Stimulated activated naive CD8-positive, alpha-beta T cell treated with anti-CD3 and anti-CD28 coated beads, Interleukin-15, Interleukin-2, amounts not matched to agents 100 ng/mL and 50 ng/mL, for 24 hours (primary cell): ENCODE results near the gene IER5.

Experiments
- H3K27ac Mint-ChIP-seq: one replicate; pipeline ENCODE4 v1.8.0; 2021; ENCODE audit warnings: mild to moderate bottlenecking, mixed read lengths
- H3K27me3 Mint-ChIP-seq: one replicate; pipeline ENCODE4 v1.8.0; 2021; ENCODE audit warnings: mixed read lengths
- H3K36me3 Mint-ChIP-seq: one replicate; pipeline ENCODE4 v1.8.0; 2021; ENCODE audit warnings: low read depth, mixed read lengths
- H3K4me1 Mint-ChIP-seq: one replicate; pipeline ENCODE4 v1.8.0; 2021; ENCODE audit warnings: low read depth, mixed read lengths
- H3K4me3 Mint-ChIP-seq: one replicate; pipeline ENCODE4 v1.8.0; 2021; ENCODE audit warnings: mild to moderate bottlenecking, mixed read lengths
- H3K9me3 Mint-ChIP-seq: one replicate; pipeline ENCODE4 v1.8.0; 2021; ENCODE audit warnings: mixed read lengths

IER5 gene

GRCh38 chr1:181087400-181087901, 1.0 kb upstream of the IER5 start:
- H3K27me3 Mint-ChIP-seq = no peaks in the 10 kb centered on the region
- H3K9me3 Mint-ChIP-seq = no peaks in the 10 kb centered on the region
- peak overlapping the region; percentile 98 for H3K27ac Mint-ChIP-seq
- H3K4me3 Mint-ChIP-seq = peak overlapping the region; percentile 95
- H3K36me3 Mint-ChIP-seq = peaks cover 35% of the 10 kb centered on the region
- H3K4me1 Mint-ChIP-seq = peaks cover 44% of the 10 kb centered on the region

GRCh38 chr1:181089017-181089675, 646 bp downstream of the IER5 start:
- H3K4me1 Mint-ChIP-seq = peaks cover 52% of the 10 kb centered on the region

GRCh38 chr1:181089676-181090544, 1.4 kb downstream of the IER5 start:
- H3K36me3 Mint-ChIP-seq = peaks cover 57% of the 10 kb centered on the region
- H3K9me3 Mint-ChIP-seq = no peaks in the 10 kb centered on the region
- H3K4me1 Mint-ChIP-seq = peaks cover 52% of the 10 kb centered on the region
- peak overlapping the region; percentile 100 for H3K4me3 Mint-ChIP-seq
- peak overlapping the region; percentile 99 for H3K27ac Mint-ChIP-seq
- H3K27me3 Mint-ChIP-seq = no peaks in the 10 kb centered on the region

More at GRCh38 chr1:181089017-181089675, 646 bp downstream of the IER5 start:
- Mint-ChIP-seq H3K36me3 (peaks cover 50% of the 10 kb centered on the region), H3K27me3 (no peaks in the 10 kb centered on the region), H3K27ac (peak overlapping the region; percentile 99), H3K4me3 (peak overlapping the region; percentile 100), H3K9me3 (no peaks in the 10 kb centered on the region)

- Mint-ChIP-seq H3K27ac (peak overlapping the region; percentile 99), H3K27me3 (no peaks in the 10 kb centered on the region), H3K36me3 (peaks cover 62% of the 10 kb centered on the region), H3K9me3 (no peaks in the 10 kb centered on the region), H3K4me1 (peaks cover 56% of the 10 kb centered on the region), H3K4me3 (peak overlapping the region; percentile 100)
These were observed 2.2 kb downstream of the IER5 start for GRCh38 chr1:181090641-181091126.

GRCh38 chr1:181091309-181092040, 3.0 kb downstream of the IER5 start:
- H3K27ac Mint-ChIP-seq = peak overlapping the region; percentile 99
- peaks cover 67% of the 10 kb centered on the region for H3K36me3 Mint-ChIP-seq
- H3K4me3 Mint-ChIP-seq = peak overlapping the region; percentile 100
- peaks cover 63% of the 10 kb centered on the region for H3K4me1 Mint-ChIP-seq
- no peaks in the 10 kb centered on the region for H3K27me3 Mint-ChIP-seq
- H3K9me3 Mint-ChIP-seq = no peaks in the 10 kb centered on the region

- Mint-ChIP-seq H3K27ac (peak overlapping the region; percentile 69), H3K36me3 (peaks cover 67% of the 10 kb centered on the region), H3K9me3 (no peaks in the 10 kb centered on the region), H3K27me3 (no peaks in the 10 kb centered on the region), H3K4me3 (peak overlapping the region; percentile 100), H3K4me1 (peaks cover 65% of the 10 kb centered on the region)
These were observed 3.6 kb downstream of the IER5 start for GRCh38 chr1:181092056-181092455.

GRCh38 chr1:181092883-181093458, 4.5 kb downstream of the IER5 start:
- peak overlapping the region; percentile 67 for H3K4me3 Mint-ChIP-seq
- H3K9me3 Mint-ChIP-seq = no peaks in the 10 kb centered on the region
- H3K27me3 Mint-ChIP-seq = no peaks in the 10 kb centered on the region
- peaks cover 67% of the 10 kb centered on the region for H3K36me3 Mint-ChIP-seq
- H3K27ac Mint-ChIP-seq = no peak overlapping the region
- peaks cover 65% of the 10 kb centered on the region for H3K4me1 Mint-ChIP-seq

GRCh38 chr1:181094416-181095212, 6.1 kb downstream of the IER5 start:
- Mint-ChIP-seq H3K4me1 (peaks cover 78% of the 10 kb centered on the region), H3K27ac (no peak overlapping the region), H3K9me3 (no peaks in the 10 kb centered on the region), H3K4me3 (no peak overlapping the region), H3K36me3 (peaks cover 60% of the 10 kb centered on the region), H3K27me3 (no peaks in the 10 kb centered on the region)

GRCh38 chr1:181095260-181095659, 6.8 kb downstream of the IER5 start:
- no peak overlapping the region for H3K27ac Mint-ChIP-seq
- peaks cover 84% of the 10 kb centered on the region for H3K4me1 Mint-ChIP-seq
- H3K27me3 Mint-ChIP-seq = no peaks in the 10 kb centered on the region
- peaks cover 54% of the 10 kb centered on the region for H3K36me3 Mint-ChIP-seq
- H3K4me3 Mint-ChIP-seq = no peak overlapping the region
- H3K9me3 Mint-ChIP-seq = no peaks in the 10 kb centered on the region

GRCh38 chr1:181095763-181096184, 7.3 kb downstream of the IER5 start:
- Mint-ChIP-seq H3K4me3 (no peak overlapping the region), H3K27me3 (no peaks in the 10 kb centered on the region), H3K36me3 (peaks cover 48% of the 10 kb centered on the region), H3K9me3 (no peaks in the 10 kb centered on the region), H3K27ac (no peak overlapping the region), H3K4me1 (peaks cover 88% of the 10 kb centered on the region)

GRCh38 chr1:181097242-181097641, 8.7 kb downstream of the IER5 start:
- Mint-ChIP-seq H3K9me3 (no peaks in the 10 kb centered on the region), H3K36me3 (peaks cover 34% of the 10 kb centered on the region), H3K4me3 (no peak overlapping the region), H3K27me3 (no peaks in the 10 kb centered on the region), H3K4me1 (peaks cover 87% of the 10 kb centered on the region), H3K27ac (no peak overlapping the region)

- H3K36me3 Mint-ChIP-seq = peaks cover 15% of the 10 kb centered on the region
- no peaks in the 10 kb centered on the region for H3K9me3 Mint-ChIP-seq
- peak overlapping the region; percentile 78 for H3K4me3 Mint-ChIP-seq
- peaks cover 95% of the 10 kb centered on the region for H3K4me1 Mint-ChIP-seq
- no peaks in the 10 kb centered on the region for H3K27me3 Mint-ChIP-seq
- H3K27ac Mint-ChIP-seq = peak overlapping the region; percentile 99
These were observed 10.9 kb downstream of the IER5 start for GRCh38 chr1:181099152-181100014.
